Astrocyte (in vitro differentiated cells and primary cell): Measurements from ENCODE around the gene EAF2. TPM values are rescaled to one million over a fixed set of nuclear protein-coding genes. Genes with fewer than 3 reads are reported as not detected.

ENCODE experiments used
- DNase-seq: peaks from one replicate; pipeline ENCODE4 v3.0.0-alpha.2; 2010; ENCODE audit warnings: low read depth
- FAIRE-seq: peaks from 2 replicates; lab custom pipeline; 2011; peaks lifted over from hg19 to GRCh38; lab: Jason Lieb, UNC
- H2AFZ ChIP-seq: 2 replicates; pipeline ENCODE4 v1.6.0; 2012; ENCODE audit warnings: low read depth, low read length, inconsistent platforms
- H3K27ac ChIP-seq: 2 replicates; pipeline ENCODE4 v1.5.1; 2011; ENCODE audit warnings: low read depth, low read length, inconsistent platforms
- H3K27me3 ChIP-seq: 2 replicates; pipeline ENCODE4 v1.6.0; 2011; ENCODE audit warnings: low read length, inconsistent platforms; ENCODE audit not compliant: insufficient read depth
- H3K36me3 ChIP-seq: 2 replicates; pipeline ENCODE4 v1.5.1; 2011; ENCODE audit warnings: low read length, inconsistent platforms; ENCODE audit not compliant: insufficient read depth
- H3K4me1 ChIP-seq: 2 replicates; pipeline ENCODE4 v1.5.1; 2011; ENCODE audit warnings: low read length, inconsistent platforms; ENCODE audit not compliant: insufficient read depth
- H3K4me2 ChIP-seq: 2 replicates; pipeline ENCODE4 v1.6.0; 2012; ENCODE audit warnings: low read length, inconsistent platforms
- H3K4me3 ChIP-seq: 2 replicates; pipeline ENCODE4 v1.5.1; 2011; ENCODE audit warnings: low read depth, mild to moderate bottlenecking, low read length, inconsistent platforms; ENCODE audit not compliant: insufficient read depth
- H3K79me2 ChIP-seq: 2 replicates; pipeline ENCODE4 v1.6.0; 2012; ENCODE audit warnings: mild to moderate bottlenecking, low read length, inconsistent platforms; ENCODE audit not compliant: insufficient read depth
- H3K9ac ChIP-seq: 2 replicates; pipeline ENCODE4 v1.6.0; 2012; ENCODE audit warnings: mild to moderate bottlenecking, low read length, inconsistent platforms
- H3K9me3 ChIP-seq: 2 replicates; pipeline ENCODE4 v1.5.1; 2012; ENCODE audit warnings: low read depth, mild to moderate bottlenecking, low read length, inconsistent platforms; ENCODE audit not compliant: insufficient read depth
- H4K20me1 ChIP-seq: 2 replicates; pipeline ENCODE4 v1.6.0; 2012; ENCODE audit warnings: low read length, inconsistent platforms; ENCODE audit not compliant: insufficient read depth
- H3K27ac Mint-ChIP-seq: one replicate; pipeline ENCODE4 v1.8.0; 2021; ENCODE audit warnings: mild to moderate bottlenecking, mixed read lengths; ENCODE audit not compliant: unreplicated experiment
- H3K27me3 Mint-ChIP-seq: one replicate; pipeline ENCODE4 v1.8.0; 2021; ENCODE audit warnings: low read depth, mixed read lengths; ENCODE audit not compliant: unreplicated experiment
- H3K36me3 Mint-ChIP-seq: one replicate; pipeline ENCODE4 v1.8.0; 2021; ENCODE audit warnings: low read depth, mixed read lengths; ENCODE audit not compliant: unreplicated experiment
- H3K4me1 Mint-ChIP-seq: one replicate; pipeline ENCODE4 v1.8.0; 2021; ENCODE audit warnings: low read depth, mixed read lengths; ENCODE audit not compliant: unreplicated experiment
- H3K4me3 Mint-ChIP-seq: one replicate; pipeline ENCODE4 v1.8.0; 2021; ENCODE audit warnings: mild to moderate bottlenecking, moderate library complexity, mixed read lengths; ENCODE audit not compliant: unreplicated experiment
- H3K9me3 Mint-ChIP-seq: one replicate; pipeline ENCODE4 v1.8.0; 2021; ENCODE audit warnings: mild to moderate bottlenecking, mixed read lengths; ENCODE audit not compliant: unreplicated experiment
- CTCF ChIP-seq: IDR thresholded peaks from 2 replicates; pipeline ENCODE4 v1.5.1; 2011; ENCODE audit warnings: low read depth, mild to moderate bottlenecking, inconsistent platforms, low read length, moderate library complexity; ENCODE audit not compliant: insufficient read depth
- EZH2 ChIP-seq: IDR thresholded peaks from 2 replicates; pipeline ENCODE4 v1.6.1; 2012; ENCODE audit warnings: mild to moderate bottlenecking, low read length, inconsistent platforms; ENCODE audit not compliant: insufficient read depth
- total RNA-seq: library from RNA; stranded (reverse); gene quantifications from 2 replicates; pipeline ENCODE4 v1.2.1, GENCODE V29; 2021

The EAF2 gene
- total RNA-seq, 1 donor from 2014 or later: 1.8 TPM

GRCh38 chr3:121918779-121919483 lies 83.9 kb downstream of the EAF2 start:
- Histone ChIP-seq H3K36me3 (no peaks in the 10 kb centered on the region), H2AFZ (peak overlapping the region; percentile 4), H3K9ac (no peak overlapping the region), H3K27ac (no peak overlapping the region), H3K79me2 (no peaks in the 10 kb centered on the region), H3K4me2 (no peak overlapping the region), H3K4me3 (no peak overlapping the region), H4K20me1 (no peaks in the 10 kb centered on the region), H3K4me1 (no peaks in the 10 kb centered on the region), H3K27me3 (no peaks in the 10 kb centered on the region), H3K9me3 (no peaks in the 10 kb centered on the region)
- no peaks in the 10 kb centered on the region for H3K36me3 Mint-ChIP-seq
- DNase-seq (no peak), FAIRE-seq (no peak)
- H3K4me1 Mint-ChIP-seq: no peaks in the 10 kb centered on the region
- no peaks in the 10 kb centered on the region for H3K27me3 Mint-ChIP-seq
- H3K4me3 Mint-ChIP-seq: no peak overlapping the region
- H3K9me3 Mint-ChIP-seq: no peaks in the 10 kb centered on the region
- no peak for TF ChIP-seq CTCF
- TF ChIP-seq EZH2: no peak
- H3K27ac Mint-ChIP-seq: no peak overlapping the region

GRCh38 chr3:121924734-121925133 lies 89.7 kb downstream of the EAF2 start:
- Histone ChIP-seq H3K4me2 (no peak overlapping the region), H3K27me3 (no peaks in the 10 kb centered on the region), H3K9me3 (no peaks in the 10 kb centered on the region), H3K36me3 (no peaks in the 10 kb centered on the region), H3K4me3 (no peak overlapping the region), H3K4me1 (no peaks in the 10 kb centered on the region), H4K20me1 (no peaks in the 10 kb centered on the region), H3K9ac (no peak overlapping the region), H2AFZ (no peak overlapping the region), H3K79me2 (no peaks in the 10 kb centered on the region), H3K27ac (no peak overlapping the region)
- Mint-ChIP-seq H3K4me3 (no peak overlapping the region), H3K27ac (no peak overlapping the region), H3K36me3 (no peaks in the 10 kb centered on the region), H3K9me3 (no peaks in the 10 kb centered on the region), H3K27me3 (no peaks in the 10 kb centered on the region), H3K4me1 (no peaks in the 10 kb centered on the region)
- DNase-seq: no peak
- TF ChIP-seq EZH2 (no peak), CTCF (no peak)
- no peak for FAIRE-seq

- H3K9me3 Mint-ChIP-seq: no peaks in the 10 kb centered on the region
- no peaks in the 10 kb centered on the region for H3K27me3 Mint-ChIP-seq
- Histone ChIP-seq H3K27ac (no peak overlapping the region), H3K9me3 (no peaks in the 10 kb centered on the region), H3K4me2 (no peak overlapping the region), H3K9ac (no peak overlapping the region), H3K27me3 (no peaks in the 10 kb centered on the region), H4K20me1 (no peaks in the 10 kb centered on the region), H2AFZ (no peak overlapping the region), H3K4me1 (no peaks in the 10 kb centered on the region), H3K4me3 (no peak overlapping the region), H3K79me2 (no peaks in the 10 kb centered on the region), H3K36me3 (no peaks in the 10 kb centered on the region)
- no peak overlapping the region for H3K4me3 Mint-ChIP-seq
- H3K27ac Mint-ChIP-seq: no peak overlapping the region
- no peaks in the 10 kb centered on the region for H3K36me3 Mint-ChIP-seq
- H3K4me1 Mint-ChIP-seq: no peaks in the 10 kb centered on the region
- TF ChIP-seq EZH2 (no peak), CTCF (no peak)
- FAIRE-seq: no peak
- DNase-seq: no peak
Measured at GRCh38 chr3:121926380-121926779, 91.4 kb downstream of the EAF2 start.
